Measurements from ENCODE around the gene SNX30. TPM values are rescaled to one million over a fixed set of nuclear protein-coding genes. Genes with fewer than 3 reads are reported as not detected.

The SNX30 gene
- total RNA-seq, 1 experiment from 2014 or later = 7.9 TPM

GRCh38 chr9:112752334-112753125, 2.0 kb downstream of the SNX30 start:
- DNase-seq (ENCODE audit: low read depth) = no peak

DNA sequence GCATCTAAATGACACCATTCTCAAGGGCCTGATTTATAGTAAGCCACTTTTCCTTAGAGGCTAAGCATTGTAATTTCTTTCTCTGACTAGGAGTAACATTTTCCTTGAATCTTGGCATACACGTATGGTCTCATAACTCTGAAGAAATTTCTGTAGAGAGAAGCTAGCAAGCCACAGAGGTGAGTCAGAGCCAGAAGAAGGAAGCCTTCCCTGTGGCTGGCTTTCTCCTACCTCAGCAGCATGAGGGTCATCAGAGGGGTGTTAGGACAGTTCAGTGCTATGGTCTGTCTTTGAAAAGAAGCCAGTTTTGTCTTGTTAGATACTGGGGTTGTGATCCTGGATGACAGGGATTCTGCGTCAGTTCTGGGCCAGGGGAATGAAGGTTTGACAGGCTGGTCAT, 3.2 kb downstream of the SNX30 start:
- DNase-seq (ENCODE audit: low read depth) = peak; percentile 65

- DNase-seq (ENCODE audit: low read depth) = peak; percentile 26
Observed at GRCh38 chr9:112754578-112754977, 4.0 kb downstream of the SNX30 start.

DNA sequence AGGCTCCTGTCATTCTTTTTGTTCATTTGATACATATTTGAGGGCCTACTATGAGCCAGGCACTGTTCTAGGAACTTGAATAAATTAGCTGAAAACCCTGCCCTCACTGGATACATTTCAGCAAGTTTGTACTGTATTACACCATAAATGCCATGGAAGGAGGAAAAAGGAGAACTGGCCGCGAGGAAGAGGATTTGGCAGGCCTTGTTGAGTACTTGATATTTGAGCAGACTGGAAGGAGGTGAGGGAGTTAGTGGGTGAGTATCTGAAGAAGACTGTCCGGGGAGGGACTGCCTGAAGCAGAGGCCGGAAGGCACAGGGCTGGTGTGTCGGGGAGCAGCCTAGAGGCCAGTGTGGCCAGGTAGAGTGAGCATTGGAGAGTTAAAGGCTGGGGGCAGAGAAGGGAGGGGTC, 4.5 kb downstream of the SNX30 start:
- DNase-seq (ENCODE audit: low read depth) = no peak

- no peak for DNase-seq (ENCODE audit: low read depth)
Observed at GRCh38 chr9:112755675-112756074, 5.1 kb downstream of the SNX30 start.

- no peak for DNase-seq (ENCODE audit: low read depth)
Observed at GRCh38 chr9:112757282-112757883, 6.8 kb downstream of the SNX30 start.

DNA sequence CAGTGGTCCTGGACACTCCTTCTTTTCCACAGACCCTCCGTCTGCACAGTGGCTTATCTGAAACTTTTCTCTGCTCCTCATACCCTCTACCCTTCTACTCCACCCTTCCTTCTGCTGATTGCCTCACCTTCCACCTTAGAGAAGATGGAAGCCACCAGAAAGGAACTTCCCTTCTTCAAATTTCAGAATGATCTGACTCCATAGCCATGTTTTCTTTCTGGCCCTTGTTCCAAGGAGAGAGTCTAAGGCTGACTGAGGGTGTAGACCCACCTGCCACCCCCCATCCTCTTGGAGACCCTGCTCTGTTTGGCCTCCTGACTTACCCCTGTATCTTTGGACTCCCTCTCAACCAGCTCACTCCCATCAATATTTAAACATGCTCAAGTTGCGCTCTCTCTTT, 7.4 kb downstream of the SNX30 start:
- no peak for DNase-seq (ENCODE audit: low read depth)

DNA sequence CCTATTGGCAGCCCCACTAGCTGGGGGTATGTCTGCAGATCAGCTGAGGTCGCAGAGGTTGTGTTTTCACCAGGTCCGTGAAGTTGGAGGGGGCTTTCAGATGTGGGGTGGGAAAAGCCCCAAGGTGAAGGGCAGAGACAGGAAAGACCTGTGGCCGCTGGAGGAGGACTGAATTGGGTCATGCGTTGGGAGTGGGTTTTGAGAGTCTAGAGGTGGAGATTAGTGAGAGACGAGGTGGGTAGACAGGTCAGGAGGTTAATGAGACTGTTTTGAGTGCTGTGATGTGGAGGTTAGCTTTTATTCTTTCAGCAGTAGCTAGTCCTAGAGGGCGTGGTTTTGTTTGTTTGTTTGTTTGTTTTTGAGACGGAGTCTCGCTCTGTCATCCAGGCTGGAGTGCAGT, 10.3 kb downstream of the SNX30 start:
- DNase-seq (ENCODE audit: low read depth) = no peak

GRCh38 chr9:112761912-112762655, 11.5 kb downstream of the SNX30 start:
- DNase-seq (ENCODE audit: low read depth) = no peak

DNA sequence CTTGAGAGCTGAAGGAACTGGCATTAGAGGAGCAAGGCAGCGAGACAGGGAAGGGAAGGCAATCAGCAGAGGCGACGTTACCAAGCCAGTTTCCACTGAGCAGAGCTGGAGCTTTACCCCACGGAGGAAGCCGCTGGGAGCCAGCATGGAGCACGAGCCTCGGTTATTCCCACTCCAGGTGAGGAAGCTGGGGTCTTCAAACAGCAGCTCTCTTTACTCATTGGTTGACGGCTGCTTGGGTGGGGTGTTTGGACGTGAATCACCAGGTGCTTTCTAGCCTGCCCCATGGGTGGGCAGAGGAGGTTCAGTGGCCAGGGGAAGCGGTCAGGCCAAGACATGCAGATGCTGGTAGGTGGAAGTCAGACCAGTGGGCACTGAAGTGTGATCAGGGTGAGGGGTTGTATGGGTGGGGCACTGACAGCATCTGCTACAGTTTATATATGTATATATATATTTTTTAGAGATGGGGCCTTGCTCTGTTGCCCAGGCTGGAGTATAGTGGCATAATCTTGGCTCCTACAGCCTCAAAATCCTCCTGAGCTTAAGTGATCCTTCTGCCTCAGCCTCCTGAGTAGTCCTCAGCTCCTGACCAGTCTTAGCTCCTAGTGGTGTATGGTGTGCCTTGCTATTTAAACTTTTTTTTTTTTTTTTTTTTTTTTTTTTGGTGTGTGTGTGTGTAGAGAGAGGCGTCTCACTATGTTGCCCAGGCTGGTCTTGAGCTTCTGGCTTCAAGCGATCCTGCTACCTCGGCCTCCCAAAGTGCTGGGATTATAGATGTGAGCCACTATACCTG, 12.4 kb downstream of the SNX30 start:
- DNase-seq (ENCODE audit: low read depth) = no peak

DNA sequence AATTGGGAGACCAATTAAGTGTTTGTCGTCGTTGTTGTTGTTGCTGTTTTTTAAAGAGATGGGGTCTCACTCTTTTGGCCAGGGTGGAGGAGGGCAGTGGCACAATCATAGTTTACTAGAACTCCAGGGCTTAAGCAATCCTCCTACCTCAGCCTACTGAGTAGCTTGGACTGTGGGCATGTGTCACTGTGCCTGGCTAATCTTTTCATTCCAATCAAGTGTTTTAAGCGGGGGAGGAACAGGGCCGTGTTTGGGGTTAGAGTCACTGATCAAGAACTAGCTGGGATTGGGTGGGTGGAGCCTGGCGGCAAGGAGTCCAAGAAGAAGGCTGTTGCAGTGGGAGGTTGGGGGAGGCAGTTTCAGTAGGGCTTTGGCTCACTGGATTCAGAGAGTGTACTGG, 13.8 kb downstream of the SNX30 start:
- DNase-seq (ENCODE audit: low read depth) = peak; percentile 35

DNA sequence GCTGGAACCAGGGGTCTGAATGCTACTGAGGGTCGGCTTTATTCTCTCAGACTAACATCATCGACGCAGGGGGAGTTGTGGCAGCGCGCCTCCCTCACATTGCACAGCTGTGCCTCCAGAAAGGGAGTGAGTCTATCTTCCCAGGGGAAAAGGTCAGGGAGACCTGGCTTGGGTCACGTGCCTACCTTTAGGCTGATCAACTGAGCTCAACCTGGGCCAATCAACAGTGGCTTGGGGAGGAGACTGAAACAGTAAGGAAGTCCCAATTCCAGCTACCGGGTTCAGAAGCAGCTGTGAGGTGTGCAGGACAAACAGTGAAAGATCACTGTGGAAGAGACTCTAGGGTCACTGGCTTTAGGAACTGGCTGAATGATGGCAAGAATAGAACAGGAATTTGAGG, 14.3 kb downstream of the SNX30 start:
- no peak for DNase-seq (ENCODE audit: low read depth)

- DNase-seq (ENCODE audit: low read depth) = no peak
Observed at GRCh38 chr9:112765281-112765680, 14.7 kb downstream of the SNX30 start.

DNA sequence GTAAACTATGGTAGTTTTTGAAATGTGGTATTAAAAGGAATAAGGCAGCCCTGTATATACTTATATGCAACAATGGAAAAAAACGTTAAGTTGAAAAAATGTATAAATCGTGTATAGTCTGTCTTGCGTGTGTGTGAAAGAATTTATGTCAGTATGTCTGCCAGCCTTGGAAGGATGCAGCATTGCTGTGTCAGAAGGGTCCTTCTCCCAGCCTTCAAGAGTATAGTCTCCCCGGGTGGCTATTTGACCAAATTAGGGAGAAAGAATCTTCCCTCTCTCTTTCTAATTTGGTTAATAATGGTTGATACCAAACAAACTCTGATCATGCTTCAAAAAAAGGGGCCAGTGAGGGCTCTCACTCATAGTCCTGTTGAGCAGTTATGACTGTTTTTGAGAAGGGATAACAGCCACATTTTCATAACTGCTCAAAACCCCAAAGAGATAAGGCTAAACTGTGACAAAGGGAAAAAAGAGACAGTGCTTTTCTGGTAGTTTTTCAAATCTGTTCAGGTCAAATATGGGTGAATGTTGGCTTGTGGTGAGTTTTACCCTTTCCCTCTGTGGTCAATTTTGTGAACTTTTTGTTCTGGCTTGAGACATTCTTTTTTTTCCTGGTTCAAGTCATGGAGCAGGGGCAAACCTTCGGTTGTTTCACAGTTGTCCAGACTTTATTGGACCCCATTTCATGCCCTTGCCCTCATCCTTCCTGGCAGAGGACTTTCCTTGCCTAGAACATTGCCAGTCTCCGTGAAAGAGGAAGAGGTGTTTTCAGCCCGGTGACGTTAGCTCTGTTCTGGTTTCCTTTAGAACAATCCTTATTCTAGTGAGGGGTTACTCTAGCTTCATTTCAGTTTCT, 21.0 kb downstream of the SNX30 start:
- peak; percentile 26 for DNase-seq (ENCODE audit: low read depth)

GRCh38 chr9:112772215-112772509, 21.6 kb downstream of the SNX30 start:
- DNase-seq (ENCODE audit: low read depth) = no peak

DNA sequence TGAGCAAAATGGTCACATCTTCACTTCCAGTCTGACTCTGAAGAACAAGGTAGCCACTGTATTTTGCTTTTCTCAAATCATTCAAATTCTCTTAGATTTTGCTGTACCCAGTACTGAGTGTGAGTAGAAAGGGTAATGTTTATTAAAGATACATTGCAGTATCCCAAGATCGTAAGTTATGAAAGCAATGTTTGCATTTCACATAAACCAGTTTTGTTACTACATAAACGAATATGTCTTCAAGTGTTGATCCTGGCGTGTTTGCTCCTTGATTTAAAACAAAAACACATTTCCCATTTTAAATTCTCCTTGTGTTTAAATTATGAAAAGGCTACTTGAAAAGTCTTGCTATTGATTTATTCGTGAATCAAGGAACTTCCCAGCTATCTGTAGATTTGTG, 22.0 kb downstream of the SNX30 start:
- DNase-seq (ENCODE audit: low read depth) = no peak

GRCh38 chr9:112774006-112774996, 23.7 kb downstream of the SNX30 start:
- peak; percentile 58 for DNase-seq (ENCODE audit: low read depth)

GRCh38 chr9:112777914-112778313, 27.4 kb downstream of the SNX30 start:
- DNase-seq (ENCODE audit: low read depth) = peak; percentile 31

GRCh38 chr9:112780450-112781036, 30.0 kb downstream of the SNX30 start:
- no peak for DNase-seq (ENCODE audit: low read depth)

Data from LHCN-M2 (cell line).